ENCODE data around the gene KLK15.

The KLK15 gene

GRCh38 chr19:50842130-50842529 is 8.8 kb upstream of the KLK15 start:
- Histone ChIP-seq H3K36me3 (ENCODE audit: control insufficient read depth, low read depth, low read length) (no peaks in the 10 kb centered on the region), H3K9ac (ENCODE audit: low read length) (no peak overlapping the region), H3K27me3 (ENCODE audit: control insufficient read depth, insufficient read depth, low read length) (peaks cover 30% of the 10 kb centered on the region), H3K9me3 (ENCODE audit: control insufficient read depth, low read depth, low read length) (no peaks in the 10 kb centered on the region), H3K4me3 (ENCODE audit: low read length) (no peak overlapping the region), H3K4me1 (ENCODE audit: control insufficient read depth, low read depth, low read length) (no peaks in the 10 kb centered on the region), H3K27ac (ENCODE audit: low read length) (no peak overlapping the region)

DNA sequence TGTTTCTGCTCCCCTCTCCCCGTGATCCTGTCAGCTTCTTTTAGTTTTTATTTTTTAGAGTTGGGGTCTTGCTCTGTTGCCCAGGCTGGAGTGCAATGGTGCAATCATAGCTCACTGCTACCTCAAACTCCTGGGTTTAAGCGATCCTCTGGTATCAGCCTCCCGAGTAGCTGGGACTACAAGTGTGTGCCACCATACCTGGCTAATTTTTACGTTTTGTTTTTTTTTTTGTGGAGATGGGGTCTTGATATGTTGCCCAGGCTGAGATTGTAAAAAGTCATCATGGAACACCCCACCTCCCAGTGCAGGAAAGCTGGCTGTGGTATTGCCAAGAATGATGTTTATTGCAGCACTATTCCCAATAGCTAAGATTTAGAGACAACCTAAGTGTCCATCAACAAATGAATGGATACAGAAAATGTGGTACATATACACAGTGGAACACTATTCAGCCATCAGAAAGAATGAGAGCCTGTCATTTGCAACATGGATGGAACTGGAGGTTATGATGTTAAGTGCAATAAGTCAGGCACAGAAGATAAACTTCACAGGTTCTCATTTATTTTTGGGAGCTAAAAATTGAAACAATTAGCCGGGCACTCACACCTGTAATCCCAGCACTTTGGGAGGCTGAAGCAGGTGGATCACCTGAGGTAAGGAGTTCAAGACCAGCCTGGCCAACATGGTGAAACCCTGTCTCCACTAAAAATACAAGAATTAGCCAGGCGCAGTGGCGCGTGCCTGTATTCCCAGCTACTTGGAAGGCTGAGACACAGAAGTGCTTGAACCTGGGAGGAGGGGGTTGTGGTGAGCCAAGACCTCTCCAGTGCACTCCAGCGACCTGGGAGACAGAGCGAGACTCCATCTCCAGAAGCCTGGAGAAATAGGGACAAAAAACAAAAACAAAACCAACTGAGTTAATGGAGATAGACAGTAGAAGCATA is 6.6 kb upstream of the KLK15 start:
- no peak overlapping the region for H3K9ac ChIP-seq (ENCODE audit: low read length)
- H3K27ac ChIP-seq (ENCODE audit: low read length), result no peak overlapping the region
- H3K4me1 ChIP-seq (ENCODE audit: control insufficient read depth, low read depth, low read length), result no peaks in the 10 kb centered on the region
- peaks cover 46% of the 10 kb centered on the region for H3K27me3 ChIP-seq (ENCODE audit: control insufficient read depth, insufficient read depth, low read length)
- H3K4me3 ChIP-seq (ENCODE audit: low read length), result no peak overlapping the region
- H3K36me3 ChIP-seq (ENCODE audit: control insufficient read depth, low read depth, low read length), result no peaks in the 10 kb centered on the region
- no peaks in the 10 kb centered on the region for H3K9me3 ChIP-seq (ENCODE audit: control insufficient read depth, low read depth, low read length)

DNA sequence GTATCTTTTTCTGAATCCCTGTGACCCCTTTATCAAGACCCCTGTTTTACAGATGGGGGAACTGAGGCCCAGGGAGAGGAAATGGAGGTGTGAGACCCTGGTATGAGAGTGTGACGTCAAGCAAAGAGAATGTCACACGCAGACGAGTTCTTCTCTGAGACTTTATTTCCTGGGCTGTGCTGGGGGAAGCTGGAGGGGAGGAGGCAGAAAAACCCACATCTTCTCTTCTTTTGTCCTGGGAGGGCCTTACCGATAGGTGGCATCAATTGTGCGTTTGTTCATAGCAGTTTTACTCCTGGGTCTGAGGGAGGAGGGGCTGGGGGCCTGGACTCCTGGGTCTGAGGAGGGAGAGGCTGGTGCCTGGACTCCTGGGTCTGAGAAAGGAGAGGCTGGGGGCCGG is 4.9 kb upstream of the KLK15 start:
- Histone ChIP-seq H3K4me3 (ENCODE audit: low read length) (no peak overlapping the region), H3K27ac (ENCODE audit: low read length) (no peak overlapping the region), H3K4me1 (ENCODE audit: control insufficient read depth, low read depth, low read length) (no peaks in the 10 kb centered on the region), H3K9ac (ENCODE audit: low read length) (no peak overlapping the region), H3K27me3 (ENCODE audit: control insufficient read depth, insufficient read depth, low read length) (peaks cover 49% of the 10 kb centered on the region), H3K36me3 (ENCODE audit: control insufficient read depth, low read depth, low read length) (no peaks in the 10 kb centered on the region), H3K9me3 (ENCODE audit: control insufficient read depth, low read depth, low read length) (no peaks in the 10 kb centered on the region)

DNA sequence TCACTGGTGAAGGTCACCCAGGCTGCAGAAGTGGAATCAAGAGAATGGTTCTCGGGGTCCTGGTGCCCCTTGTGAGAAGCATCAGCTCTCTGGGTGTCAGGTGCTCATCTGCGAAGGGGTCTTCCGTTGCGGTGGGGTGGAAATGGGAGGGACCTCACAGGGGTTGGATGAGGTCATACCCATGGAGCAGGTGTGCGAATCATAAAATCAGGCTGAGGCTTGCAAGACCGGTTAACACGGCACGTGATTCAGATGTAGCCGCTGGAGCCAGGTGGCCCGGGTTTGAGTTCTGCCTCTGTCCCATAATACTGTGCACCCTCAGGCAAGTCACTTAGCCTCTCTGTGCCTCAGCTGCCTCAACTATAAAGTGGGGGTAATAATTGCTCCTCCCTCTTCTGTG is 3.9 kb upstream of the KLK15 start:
- peaks cover 46% of the 10 kb centered on the region for H3K27me3 ChIP-seq (ENCODE audit: control insufficient read depth, insufficient read depth, low read length)
- H3K36me3 ChIP-seq (ENCODE audit: control insufficient read depth, low read depth, low read length), result no peaks in the 10 kb centered on the region
- H3K9ac ChIP-seq (ENCODE audit: low read length), result no peak overlapping the region
- no peak overlapping the region for H3K27ac ChIP-seq (ENCODE audit: low read length)
- no peaks in the 10 kb centered on the region for H3K4me1 ChIP-seq (ENCODE audit: control insufficient read depth, low read depth, low read length)
- H3K4me3 ChIP-seq (ENCODE audit: low read length), result no peak overlapping the region
- H3K9me3 ChIP-seq (ENCODE audit: control insufficient read depth, low read depth, low read length), result no peaks in the 10 kb centered on the region

DNA sequence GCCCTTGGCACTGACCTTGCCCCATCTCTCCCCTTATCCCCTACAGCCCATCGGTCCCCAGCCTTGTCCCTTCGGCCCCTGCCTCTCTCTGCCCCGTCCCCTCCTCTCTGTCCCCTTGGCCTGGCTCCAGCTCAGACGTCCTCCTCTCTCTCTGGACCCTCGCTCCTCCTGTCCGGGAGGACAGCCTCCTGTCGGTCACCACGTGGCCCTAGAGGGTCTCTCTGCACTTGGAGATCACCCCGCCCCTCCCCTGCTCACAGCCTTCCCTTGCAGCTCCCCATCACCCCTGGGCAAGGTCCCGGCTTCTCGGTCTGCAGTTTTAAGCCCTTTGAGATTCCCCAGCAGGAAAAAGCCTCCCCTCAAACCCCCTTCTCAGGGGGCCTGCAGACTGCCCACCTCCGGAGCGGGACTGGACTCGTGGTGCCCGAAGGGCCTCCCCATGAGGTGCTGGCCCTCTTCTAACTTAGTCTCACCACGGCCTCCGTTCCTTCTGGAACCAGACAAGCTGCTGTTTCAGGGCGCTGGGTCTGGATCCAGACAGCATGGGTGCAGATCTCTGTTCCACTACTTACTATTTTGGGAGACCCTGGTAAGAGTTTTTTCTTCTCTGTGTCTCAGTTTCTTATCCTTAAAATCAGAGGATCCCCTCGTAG is 3.3 kb upstream of the KLK15 start:
- Histone ChIP-seq H3K9ac (ENCODE audit: low read length) (no peak overlapping the region), H3K9me3 (ENCODE audit: control insufficient read depth, low read depth, low read length) (no peaks in the 10 kb centered on the region), H3K27ac (ENCODE audit: low read length) (no peak overlapping the region), H3K27me3 (ENCODE audit: control insufficient read depth, insufficient read depth, low read length) (peaks cover 39% of the 10 kb centered on the region), H3K36me3 (ENCODE audit: control insufficient read depth, low read depth, low read length) (no peaks in the 10 kb centered on the region), H3K4me3 (ENCODE audit: low read length) (peak overlapping the region; percentile 73), H3K4me1 (ENCODE audit: control insufficient read depth, low read depth, low read length) (no peaks in the 10 kb centered on the region)

DNA sequence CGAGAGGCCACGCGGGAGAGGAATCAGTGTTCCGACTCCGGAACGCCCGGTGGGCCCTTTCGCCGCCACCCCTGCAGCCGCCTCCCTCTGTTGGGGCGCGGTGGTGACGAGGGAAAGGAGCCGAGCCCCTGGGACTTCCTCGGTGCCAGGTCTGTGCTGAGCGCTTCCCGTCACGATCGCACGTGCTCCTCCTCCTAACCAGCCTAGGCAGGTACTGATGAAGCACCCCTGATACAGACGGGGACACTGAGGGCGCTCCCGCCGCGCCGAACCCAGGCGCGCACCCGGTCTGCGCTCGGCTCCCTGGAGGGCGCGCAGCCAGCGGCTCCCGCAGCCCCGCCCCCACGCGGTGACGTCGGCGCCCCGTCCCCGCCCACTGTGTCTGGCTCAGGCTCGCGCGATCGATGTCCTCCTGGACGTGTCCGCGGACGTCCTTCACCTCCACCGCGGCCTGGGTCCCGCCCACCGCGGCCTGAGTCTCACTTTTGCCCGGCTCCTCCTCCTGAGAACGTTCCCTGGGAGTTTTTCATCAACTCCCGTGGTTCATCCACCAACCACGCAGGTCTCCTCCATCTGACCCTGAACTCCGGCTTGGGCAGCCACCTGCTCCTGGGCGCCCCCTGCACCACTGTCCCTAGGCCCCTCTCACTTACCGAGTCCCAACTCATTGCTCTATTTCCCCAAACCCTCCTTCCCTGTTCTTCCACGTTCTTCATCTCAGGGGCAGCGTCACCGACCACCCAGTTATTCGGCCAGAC is 2.6 kb upstream of the KLK15 start:
- Histone ChIP-seq H3K27me3 (ENCODE audit: control insufficient read depth, insufficient read depth, low read length) (peaks cover 32% of the 10 kb centered on the region), H3K27ac (ENCODE audit: low read length) (no peak overlapping the region), H3K4me3 (ENCODE audit: low read length) (peak overlapping the region; percentile 73), H3K9ac (ENCODE audit: low read length) (peak overlapping the region; percentile 40), H3K4me1 (ENCODE audit: control insufficient read depth, low read depth, low read length) (no peaks in the 10 kb centered on the region), H3K9me3 (ENCODE audit: control insufficient read depth, low read depth, low read length) (no peaks in the 10 kb centered on the region), H3K36me3 (ENCODE audit: control insufficient read depth, low read depth, low read length) (no peaks in the 10 kb centered on the region)

DNA sequence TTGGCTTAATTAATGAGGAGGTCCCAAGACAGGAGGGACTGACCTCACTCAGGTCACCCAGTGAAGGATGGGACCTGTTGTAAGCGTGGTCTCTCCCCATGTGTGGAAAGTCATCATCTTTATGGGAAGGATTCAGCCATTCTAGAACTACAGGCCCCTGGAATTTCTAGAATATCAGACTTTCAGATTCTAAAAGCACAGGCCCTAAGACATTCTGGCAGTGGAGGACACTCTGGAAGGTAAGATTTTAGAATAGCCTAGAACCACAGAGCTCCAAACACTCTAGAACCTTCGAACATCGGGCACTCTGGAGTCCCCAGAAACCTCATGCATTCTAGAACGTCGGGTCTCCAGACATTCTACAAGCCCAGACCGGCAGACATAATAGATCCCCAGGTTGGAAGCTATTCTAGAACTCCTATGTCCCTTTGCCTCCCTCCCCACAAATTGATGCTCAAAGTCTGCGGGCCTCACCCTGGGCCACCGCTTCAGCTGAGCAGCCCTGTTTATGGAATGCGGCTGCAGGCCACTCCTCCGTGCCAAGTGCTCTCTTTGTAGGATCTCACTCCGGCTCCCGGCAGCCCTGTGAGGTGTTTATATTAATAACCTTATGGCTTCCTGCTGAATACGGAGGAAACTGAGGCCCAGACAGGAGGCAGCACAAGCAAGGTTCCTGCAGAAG is 1.9 kb upstream of the KLK15 start:
- Histone ChIP-seq H3K9me3 (ENCODE audit: control insufficient read depth, low read depth, low read length) (no peaks in the 10 kb centered on the region), H3K27ac (ENCODE audit: low read length) (no peak overlapping the region), H3K4me1 (ENCODE audit: control insufficient read depth, low read depth, low read length) (no peaks in the 10 kb centered on the region), H3K4me3 (ENCODE audit: low read length) (peak overlapping the region; percentile 73), H3K9ac (ENCODE audit: low read length) (no peak overlapping the region), H3K36me3 (ENCODE audit: control insufficient read depth, low read depth, low read length) (no peaks in the 10 kb centered on the region), H3K27me3 (ENCODE audit: control insufficient read depth, insufficient read depth, low read length) (peaks cover 26% of the 10 kb centered on the region)

DNA sequence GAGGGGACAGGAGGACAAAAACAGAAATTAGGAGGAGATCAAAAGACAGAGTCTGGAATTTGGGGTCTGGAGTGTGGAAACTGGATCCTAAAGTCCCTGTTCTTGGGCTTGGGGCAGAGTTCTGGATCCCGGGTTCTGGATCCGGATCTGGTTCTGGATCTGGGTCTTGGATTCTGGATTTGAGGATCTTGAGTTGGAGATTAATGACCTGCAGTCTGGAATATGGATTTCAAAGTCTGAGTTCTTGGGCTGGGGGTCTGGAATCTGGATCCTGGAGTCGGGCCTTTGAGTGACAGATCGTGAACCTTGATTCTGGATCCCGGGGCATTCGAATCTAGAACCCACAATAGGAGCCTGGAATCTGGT is 411 bp upstream of the KLK15 start:
- H3K9me3 ChIP-seq (ENCODE audit: control insufficient read depth, low read depth, low read length), result no peaks in the 10 kb centered on the region

GRCh38 chr19:50832666-50833065 is 708 bp downstream of the KLK15 start:
- no peaks in the 10 kb centered on the region for H3K4me1 ChIP-seq (ENCODE audit: control insufficient read depth, low read depth, low read length)
- no peak overlapping the region for H3K4me3 ChIP-seq (ENCODE audit: low read length)
- H3K9ac ChIP-seq (ENCODE audit: low read length), result no peak overlapping the region
- peaks cover 25% of the 10 kb centered on the region for H3K27me3 ChIP-seq (ENCODE audit: control insufficient read depth, insufficient read depth, low read length)
- no peaks in the 10 kb centered on the region for H3K36me3 ChIP-seq (ENCODE audit: control insufficient read depth, low read depth, low read length)
- H3K27ac ChIP-seq (ENCODE audit: low read length), result no peak overlapping the region
- H3K9me3 ChIP-seq (ENCODE audit: control insufficient read depth, low read depth, low read length), result no peaks in the 10 kb centered on the region

More for the DNA sequence above, 411 bp upstream of the KLK15 start:
- Histone ChIP-seq H3K27me3 (ENCODE audit: control insufficient read depth, insufficient read depth, low read length) (peaks cover 25% of the 10 kb centered on the region), H3K4me3 (ENCODE audit: low read length) (no peak overlapping the region), H3K36me3 (ENCODE audit: control insufficient read depth, low read depth, low read length) (no peaks in the 10 kb centered on the region), H3K9ac (ENCODE audit: low read length) (no peak overlapping the region), H3K27ac (ENCODE audit: low read length) (no peak overlapping the region), H3K4me1 (ENCODE audit: control insufficient read depth, low read depth, low read length) (no peaks in the 10 kb centered on the region)

GRCh38 chr19:50831026-50831396 is 2.4 kb downstream of the KLK15 start:
- no peaks in the 10 kb centered on the region for H3K9me3 ChIP-seq (ENCODE audit: control insufficient read depth, low read depth, low read length)
- H3K9ac ChIP-seq (ENCODE audit: low read length), result no peak overlapping the region
- H3K36me3 ChIP-seq (ENCODE audit: control insufficient read depth, low read depth, low read length), result no peaks in the 10 kb centered on the region
- H3K4me3 ChIP-seq (ENCODE audit: low read length), result no peak overlapping the region
- no peaks in the 10 kb centered on the region for H3K4me1 ChIP-seq (ENCODE audit: control insufficient read depth, low read depth, low read length)
- no peak overlapping the region for H3K27ac ChIP-seq (ENCODE audit: low read length)
- H3K27me3 ChIP-seq (ENCODE audit: control insufficient read depth, insufficient read depth, low read length), result peaks cover 14% of the 10 kb centered on the region

Data from iPS-18a (cell line).